Mesothelial cell of epicardium (in vitro differentiated cells): ENCODE measurements around the gene PALLD. TPM values are rescaled to one million over a fixed set of nuclear protein-coding genes. Genes with fewer than 3 reads are reported as not detected.
A peak's percentile ranks its signal among the peaks of the same experiment; 100 is the strongest.

Experiments
- DNase-seq, 2 experiments: peaks; one replicate each; pipeline ENCODE4 v3.0.0; 2021; ENCODE audit warnings: low spot score in 2 of 2; ENCODE audit not compliant: unreplicated experiment in 2 of 2
- H3K27ac Mint-ChIP-seq: 2 replicates; pipeline ENCODE4 v1.8.0; 2021; ENCODE audit warnings: mixed read lengths
- H3K27me3 Mint-ChIP-seq: 2 replicates; pipeline ENCODE4 v1.8.0; 2021; ENCODE audit warnings: low read depth, mixed read lengths
- H3K36me3 Mint-ChIP-seq: 2 replicates; pipeline ENCODE4 v1.8.0; 2021; ENCODE audit warnings: mixed read lengths
- H3K4me1 Mint-ChIP-seq: 2 replicates; pipeline ENCODE4 v1.8.0; 2021; ENCODE audit warnings: mixed read lengths
- H3K4me3 Mint-ChIP-seq: 2 replicates; pipeline ENCODE4 v1.8.0; 2021; ENCODE audit warnings: mild to moderate bottlenecking, moderate library complexity, mixed read lengths
- H3K9me3 Mint-ChIP-seq: 2 replicates; pipeline ENCODE4 v1.8.0; 2021; ENCODE audit warnings: mixed read lengths
- CTCF ChIP-seq: fragments of 200-600 bp; sonication (generic); IDR thresholded peaks from one replicate; pipeline ENCODE4 v1.5.0; 2021; ENCODE audit warnings: antibody characterized with exemption; ENCODE audit not compliant: unreplicated experiment
- total RNA-seq: library from RNA; stranded (reverse); gene quantifications from 3 replicates; pipeline ENCODE4 v1.2.1, GENCODE V29; 2021

PALLD gene
- total RNA-seq, 1 donor from 2014 or later, result 158 TPM

- no peak overlapping the region for H3K4me3 Mint-ChIP-seq
- no peaks in the 10 kb centered on the region for H3K27me3 Mint-ChIP-seq
- peaks cover 19% of the 10 kb centered on the region for H3K4me1 Mint-ChIP-seq
- peaks cover 3% of the 10 kb centered on the region for H3K36me3 Mint-ChIP-seq
- no peaks in the 10 kb centered on the region for H3K9me3 Mint-ChIP-seq
- DNase-seq, result no peak
- TF ChIP-seq CTCF, result no peak
- no peak overlapping the region for H3K27ac Mint-ChIP-seq
Observed at GRCh38 chr4:168784786-168785461, 288.1 kb downstream of the PALLD start.

- no peak for DNase-seq
- Mint-ChIP-seq H3K4me3 (no peak overlapping the region), H3K4me1 (peaks cover 21% of the 10 kb centered on the region), H3K9me3 (no peaks in the 10 kb centered on the region), H3K27me3 (no peaks in the 10 kb centered on the region), H3K27ac (no peak overlapping the region), H3K36me3 (peaks cover 5% of the 10 kb centered on the region)
- no peak for TF ChIP-seq CTCF
Observed at GRCh38 chr4:168787334-168787733, 290.5 kb downstream of the PALLD start.

- DNase-seq, result no peak
- peak overlapping the region; percentile 48 for H3K27ac Mint-ChIP-seq
- no peak overlapping the region for H3K4me3 Mint-ChIP-seq
- no peaks in the 10 kb centered on the region for H3K27me3 Mint-ChIP-seq
- TF ChIP-seq CTCF, result no peak
- H3K36me3 Mint-ChIP-seq, result peaks cover 5% of the 10 kb centered on the region
- no peaks in the 10 kb centered on the region for H3K9me3 Mint-ChIP-seq
- peaks cover 21% of the 10 kb centered on the region for H3K4me1 Mint-ChIP-seq
Observed at GRCh38 chr4:168787801-168788595, 291.1 kb downstream of the PALLD start.

GRCh38 chr4:168790898-168791297, 294.0 kb downstream of the PALLD start:
- Mint-ChIP-seq H3K4me3 (no peak overlapping the region), H3K4me1 (peaks cover 11% of the 10 kb centered on the region), H3K9me3 (no peaks in the 10 kb centered on the region), H3K27me3 (no peaks in the 10 kb centered on the region), H3K36me3 (peaks cover 5% of the 10 kb centered on the region), H3K27ac (no peak overlapping the region)
- TF ChIP-seq CTCF, result no peak
- DNase-seq, result no peak

- no peak for TF ChIP-seq CTCF
- no peak for DNase-seq
- no peak overlapping the region for H3K4me3 Mint-ChIP-seq
- H3K27me3 Mint-ChIP-seq, result no peaks in the 10 kb centered on the region
- peaks cover 14% of the 10 kb centered on the region for H3K4me1 Mint-ChIP-seq
- H3K9me3 Mint-ChIP-seq, result no peaks in the 10 kb centered on the region
- peaks cover 5% of the 10 kb centered on the region for H3K36me3 Mint-ChIP-seq
- H3K27ac Mint-ChIP-seq, result no peak overlapping the region
Observed at GRCh38 chr4:168791376-168791775, 294.5 kb downstream of the PALLD start.
